GM21619 (cell line): ENCODE data around the gene SMIM38.

ENCODE experiments used
- ATAC-seq: cut with Tn5 transposase; IDR thresholded peaks from one replicate; pipeline ENCODE4 v1.9.1; 2021; ENCODE audit not compliant: unreplicated experiment

Gene SMIM38

GRCh38 chr11:69200331-69201065 lies 44.8 kb downstream of the SMIM38 start:
- no peak for ATAC-seq

GRCh38 chr11:69201066-69201365 lies 45.3 kb downstream of the SMIM38 start:
- ATAC-seq = no peak

DNA sequence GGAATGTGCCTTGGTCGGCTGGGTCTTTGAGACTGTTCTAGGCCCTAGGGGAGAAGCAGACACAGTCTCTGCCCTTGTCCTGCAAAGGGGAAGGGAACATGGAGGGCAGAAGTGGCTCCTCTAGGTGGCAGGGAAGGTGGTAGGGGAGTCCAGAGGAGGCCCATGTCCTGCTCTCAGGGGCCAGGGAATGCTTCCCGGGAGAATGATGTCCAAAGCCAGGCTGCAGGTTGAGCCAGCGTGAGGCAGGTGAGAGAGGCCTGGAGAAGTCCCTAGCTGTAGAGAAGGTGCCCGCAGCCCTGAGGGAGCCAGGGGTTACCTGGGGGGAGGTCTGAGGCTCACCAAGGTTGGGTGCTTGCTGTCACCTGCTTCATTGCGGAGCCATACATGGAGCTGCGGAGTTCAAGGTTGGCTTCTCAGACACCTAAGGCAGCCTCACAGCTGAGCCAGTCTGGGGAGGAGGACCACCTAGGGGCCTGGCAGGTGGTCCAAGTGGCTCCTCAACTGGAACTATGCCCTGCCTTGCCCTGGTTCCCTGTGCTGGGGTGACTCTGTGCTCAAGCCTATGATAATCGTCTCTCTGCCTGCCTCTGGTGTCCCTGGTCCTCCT lies 46.1 kb downstream of the SMIM38 start:
- no peak for ATAC-seq

GRCh38 chr11:69202511-69203221 lies 46.9 kb downstream of the SMIM38 start:
- no peak for ATAC-seq

GRCh38 chr11:69203381-69203780 lies 47.6 kb downstream of the SMIM38 start:
- no peak for ATAC-seq

DNA sequence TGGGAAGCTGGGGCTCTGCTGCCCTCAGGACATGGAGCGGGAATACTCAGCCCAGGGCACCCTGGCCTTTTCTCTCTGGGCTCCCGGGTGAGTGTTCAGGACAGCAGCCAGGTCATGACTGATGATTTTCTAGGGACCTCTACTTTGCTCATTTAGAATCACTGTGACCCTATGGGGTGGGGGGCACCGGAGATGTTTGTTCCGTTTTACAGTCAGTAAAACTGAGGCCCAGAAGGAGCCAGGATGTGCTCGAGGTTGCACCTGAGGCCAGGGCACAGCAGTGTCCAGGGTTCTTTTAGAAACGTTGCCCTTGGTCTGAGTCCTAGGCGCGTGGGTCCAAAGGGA lies 48.1 kb downstream of the SMIM38 start:
- no peak for ATAC-seq

DNA sequence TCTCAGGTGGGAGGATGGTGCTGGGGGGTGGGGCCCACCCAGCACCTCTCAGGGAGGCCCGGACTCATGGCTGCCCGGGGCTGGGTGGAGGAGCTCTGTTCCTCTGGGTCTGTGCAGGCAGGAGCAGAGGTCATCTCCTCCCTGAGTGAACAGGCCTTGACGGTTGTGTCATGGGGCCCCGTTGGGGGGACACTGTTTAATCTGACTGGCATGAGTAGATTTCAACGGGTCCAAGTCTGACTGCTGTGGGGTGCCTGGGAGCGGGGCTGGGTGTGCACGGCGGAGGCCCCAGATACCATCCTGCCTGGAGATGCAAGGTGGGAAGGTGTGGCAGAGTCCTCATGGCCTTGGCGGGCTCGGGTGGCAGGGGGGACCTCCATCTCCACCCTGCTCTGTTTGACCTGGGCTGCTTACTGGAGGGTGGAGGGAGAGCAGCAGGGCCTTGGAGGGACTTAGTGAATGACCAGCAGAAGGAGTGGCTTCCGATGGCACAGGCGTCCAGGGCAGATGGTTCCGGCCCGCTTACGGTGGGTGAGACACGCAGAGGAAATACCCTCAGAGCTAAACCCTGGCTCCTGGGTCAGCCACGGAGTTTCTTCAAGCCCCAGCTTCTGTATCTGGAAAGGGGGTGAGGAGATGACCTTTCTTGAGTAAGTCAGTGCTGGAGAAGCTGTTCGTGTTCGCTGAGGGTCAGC lies 48.7 kb downstream of the SMIM38 start:
- ATAC-seq = no peak

GRCh38 chr11:69204941-69205742 lies 49.4 kb downstream of the SMIM38 start:
- no peak for ATAC-seq
